GM21737 (cell line): ENCODE measurements around the gene CREM.
"Not testable (repeated sequence)": the region's sequence is repeated elsewhere in the genome, so short reads cannot be mapped to it uniquely, and the experiment has no call there.

Experiments used
- ATAC-seq: cut with Tn5 transposase; IDR thresholded peaks from one replicate; pipeline ENCODE4 v1.9.1; 2021; ENCODE audit warnings: mild to moderate bottlenecking, moderate library complexity; ENCODE audit not compliant: unreplicated experiment

CREM gene

GRCh38 chr10:35126530-35127288, at the start of gene CREM:
Gene CREM, plus strand, starts transcription at chr10:35126846. Its CDS starts 10,990 bp downstream, at chr10:35137836.
- ATAC-seq: peak; percentile 72

GRCh38 chr10:35079265-35079664, 47.4 kb upstream of the CREM start:
- ATAC-seq: no peak

- ATAC-seq: no peak
Observed at GRCh38 chr10:35079763-35080162, 46.9 kb upstream of the CREM start.

GRCh38 chr10:35080261-35080660, 46.4 kb upstream of the CREM start:
- ATAC-seq: not testable (repeated sequence)

- no peak for ATAC-seq
Observed at GRCh38 chr10:35083242-35083641, 43.4 kb upstream of the CREM start.

- ATAC-seq: peak; percentile 20
Observed at GRCh38 chr10:35089611-35090161, 37.0 kb upstream of the CREM start.

GRCh38 chr10:35090162-35090954, 36.3 kb upstream of the CREM start, which contains the start of gene CUL2:
Gene CUL2, minus strand, starts transcription at chr10:35090341. Its CDS starts 19,024 bp downstream, at chr10:35071317.
- ATAC-seq: peak; percentile 93

GRCh38 chr10:35091994-35092790, 34.5 kb upstream of the CREM start:
- no peak for ATAC-seq

- ATAC-seq: no peak
Observed at GRCh38 chr10:35092851-35093250, 33.8 kb upstream of the CREM start.

GRCh38 chr10:35096312-35096711, 30.3 kb upstream of the CREM start:
- ATAC-seq: no peak

- no peak for ATAC-seq
Observed at GRCh38 chr10:35097510-35097909, 29.1 kb upstream of the CREM start.

- no peak for ATAC-seq
Observed at GRCh38 chr10:35103882-35104281, 22.8 kb upstream of the CREM start.

GRCh38 chr10:35112571-35112970, 14.1 kb upstream of the CREM start:
- ATAC-seq: no peak

- no peak for ATAC-seq
Observed at GRCh38 chr10:35119378-35119777, 7.3 kb upstream of the CREM start.

- ATAC-seq: no peak
Observed at GRCh38 chr10:35124540-35124939, 2.1 kb upstream of the CREM start.

- no peak for ATAC-seq
Observed at GRCh38 chr10:35126062-35126529, 550 bp upstream of the CREM start.

GRCh38 chr10:35127289-35127891, 744 bp downstream of the CREM start:
- no peak for ATAC-seq

- no peak for ATAC-seq
Observed at GRCh38 chr10:35129185-35129674, 2.6 kb downstream of the CREM start.

GRCh38 chr10:35130663-35131062, 4.0 kb downstream of the CREM start:
- no peak for ATAC-seq

GRCh38 chr10:35132727-35133126, 6.1 kb downstream of the CREM start:
- ATAC-seq: no peak
